BE2C (cell line): Measurements from ENCODE around the gene VPS35L.

Experiments used
- DNase-seq: peaks from one replicate; pipeline ENCODE4 v3.0.0-alpha.2; 2020
- H3K27me3 ChIP-seq: fragments of 250-450 bp; sonication (Bioruptor Pico); 2 replicates; pipeline ENCODE4 v1.5.1; 2020; ENCODE audit warnings: mild to moderate bottlenecking
- H3K36me3 ChIP-seq: fragments of 250-450 bp; sonication (Bioruptor Pico); 2 replicates; pipeline ENCODE4 v1.5.1; 2020; ENCODE audit warnings: mild to moderate bottlenecking
- H3K4me1 ChIP-seq: fragments of 250-450 bp; sonication (Bioruptor Pico); 2 replicates; pipeline ENCODE4 v1.5.1; 2020
- H3K4me3 ChIP-seq: 2 replicates; pipeline ENCODE4 v1.5.1; 2011; ENCODE audit warnings: low read depth, low read length
- H3K9me3 ChIP-seq: fragments of 250-450 bp; sonication (Bioruptor Pico); 2 replicates; pipeline ENCODE4 v1.5.1; 2020
- TF ChIP-seq, protein P1 (sequence below): IDR thresholded peaks from 2 replicates; pipeline ENCODE4 v1.5.1; 2012; ENCODE audit warnings: mild to moderate bottlenecking, low read depth, low read length

VPS35L gene

GRCh38 chr16:19645557-19645981 lies 90.1 kb downstream of the VPS35L start:
- Histone ChIP-seq H3K4me1 (peaks cover 3% of the 10 kb centered on the region; the same call in 1 of the 2 replicates), H3K4me3 (no peak overlapping the region), H3K27me3 (no peaks in the 10 kb centered on the region), H3K36me3 (peaks cover 8% of the 10 kb centered on the region), H3K9me3 (no peaks in the 10 kb centered on the region)
- TF ChIP-seq, protein P1, sequence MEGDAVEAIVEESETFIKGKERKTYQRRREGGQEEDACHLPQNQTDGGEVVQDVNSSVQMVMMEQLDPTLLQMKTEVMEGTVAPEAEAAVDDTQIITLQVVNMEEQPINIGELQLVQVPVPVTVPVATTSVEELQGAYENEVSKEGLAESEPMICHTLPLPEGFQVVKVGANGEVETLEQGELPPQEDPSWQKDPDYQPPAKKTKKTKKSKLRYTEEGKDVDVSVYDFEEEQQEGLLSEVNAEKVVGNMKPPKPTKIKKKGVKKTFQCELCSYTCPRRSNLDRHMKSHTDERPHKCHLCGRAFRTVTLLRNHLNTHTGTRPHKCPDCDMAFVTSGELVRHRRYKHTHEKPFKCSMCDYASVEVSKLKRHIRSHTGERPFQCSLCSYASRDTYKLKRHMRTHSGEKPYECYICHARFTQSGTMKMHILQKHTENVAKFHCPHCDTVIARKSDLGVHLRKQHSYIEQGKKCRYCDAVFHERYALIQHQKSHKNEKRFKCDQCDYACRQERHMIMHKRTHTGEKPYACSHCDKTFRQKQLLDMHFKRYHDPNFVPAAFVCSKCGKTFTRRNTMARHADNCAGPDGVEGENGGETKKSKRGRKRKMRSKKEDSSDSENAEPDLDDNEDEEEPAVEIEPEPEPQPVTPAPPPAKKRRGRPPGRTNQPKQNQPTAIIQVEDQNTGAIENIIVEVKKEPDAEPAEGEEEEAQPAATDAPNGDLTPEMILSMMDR, result no peak
- no peak for DNase-seq

DNA sequence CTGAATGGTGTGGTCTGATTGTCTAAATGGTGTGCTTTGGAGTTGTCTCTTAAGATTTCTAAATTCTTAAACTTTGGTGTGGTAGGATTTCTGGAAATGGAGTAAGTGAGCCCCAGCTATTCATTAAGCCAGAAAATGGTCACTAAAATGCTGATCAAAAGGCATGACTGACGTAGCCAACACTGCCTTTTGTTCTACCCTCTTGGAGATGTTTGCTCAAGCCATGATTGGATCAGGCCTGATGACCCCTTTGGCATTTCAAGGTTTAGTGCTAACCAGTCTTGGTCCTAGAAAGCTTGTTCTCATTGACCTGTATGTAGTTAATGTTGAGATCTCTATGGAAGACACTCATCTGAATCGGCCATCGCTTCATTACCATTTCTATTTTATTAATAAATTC lies 94.5 kb downstream of the VPS35L start:
- Histone ChIP-seq H3K9me3 (no peaks in the 10 kb centered on the region), H3K4me1 (peaks cover 3% of the 10 kb centered on the region; the same call in 1 of the 2 replicates), H3K36me3 (peaks cover 13% of the 10 kb centered on the region), H3K4me3 (no peak overlapping the region), H3K27me3 (no peaks in the 10 kb centered on the region)
- DNase-seq, result no peak
- TF ChIP-seq, protein P1, result no peak

- TF ChIP-seq, protein P1, result no peak
- Histone ChIP-seq H3K27me3 (no peaks in the 10 kb centered on the region), H3K36me3 (peaks cover 13% of the 10 kb centered on the region), H3K9me3 (no peaks in the 10 kb centered on the region), H3K4me3 (no peak overlapping the region), H3K4me1 (peaks cover 3% of the 10 kb centered on the region; the same call in 1 of the 2 replicates)
- no peak for DNase-seq
These were observed 98.6 kb downstream of the VPS35L start for GRCh38 chr16:19654147-19654546.

DNA sequence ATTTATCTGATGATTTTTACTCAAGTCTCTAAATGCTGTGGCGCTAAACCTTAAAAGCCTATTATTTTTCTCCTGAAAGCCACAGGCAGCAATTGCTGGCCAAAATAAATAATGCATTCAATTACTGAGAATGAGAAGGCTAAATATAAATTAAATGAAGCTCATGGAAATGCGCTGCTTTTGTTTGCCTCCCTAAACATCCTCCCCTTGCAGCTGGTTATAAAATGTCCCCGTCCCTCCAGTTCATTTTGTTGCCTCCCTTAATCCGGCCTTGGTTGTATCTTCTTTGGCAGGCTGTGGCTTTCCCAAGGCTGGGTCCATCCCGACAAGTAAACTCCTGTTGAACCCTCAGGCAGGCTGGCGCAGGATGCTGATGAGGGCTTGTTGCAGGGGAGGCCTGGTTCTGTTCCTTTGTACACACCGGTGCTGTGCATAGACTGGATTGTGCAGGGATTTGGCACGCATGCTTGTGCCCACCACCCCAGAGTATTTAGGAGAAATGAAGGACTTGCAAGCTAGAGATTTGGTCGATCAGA lies 99.8 kb downstream of the VPS35L start:
- Histone ChIP-seq H3K27me3 (no peaks in the 10 kb centered on the region), H3K9me3 (no peaks in the 10 kb centered on the region), H3K36me3 (peaks cover 13% of the 10 kb centered on the region), H3K4me3 (no peak overlapping the region), H3K4me1 (no peaks in the 10 kb centered on the region; the same call in 1 of the 2 replicates)
- no peak for DNase-seq
- TF ChIP-seq, protein P1, result no peak

DNA sequence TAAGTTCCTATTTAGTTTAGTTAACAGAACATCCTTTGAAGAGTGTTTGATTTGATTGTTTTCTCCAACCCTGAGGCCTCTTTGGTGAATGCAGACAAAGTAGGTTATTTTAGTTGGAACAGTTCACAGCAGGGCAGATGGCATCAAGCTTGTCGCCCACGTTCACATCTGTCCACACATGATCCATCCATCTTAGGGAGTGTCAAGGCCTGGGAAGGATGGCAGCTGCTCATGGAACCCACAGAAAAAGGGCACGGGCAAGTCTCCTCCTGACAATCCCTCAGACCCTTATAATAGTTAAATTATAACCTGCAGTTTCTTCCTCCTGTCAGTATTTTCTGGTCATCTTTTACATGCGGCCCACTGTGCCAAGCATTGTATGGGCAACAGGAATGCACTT lies 102.3 kb downstream of the VPS35L start:
- Histone ChIP-seq H3K27me3 (no peaks in the 10 kb centered on the region), H3K9me3 (no peaks in the 10 kb centered on the region), H3K4me3 (no peak overlapping the region), H3K4me1 (no peaks in the 10 kb centered on the region), H3K36me3 (peaks cover 5% of the 10 kb centered on the region)
- TF ChIP-seq, protein P1, result no peak
- DNase-seq, result no peak

- Histone ChIP-seq H3K27me3 (no peaks in the 10 kb centered on the region), H3K9me3 (no peaks in the 10 kb centered on the region), H3K36me3 (no peaks in the 10 kb centered on the region; the same call in 1 of the 2 replicates), H3K4me1 (no peaks in the 10 kb centered on the region), H3K4me3 (no peak overlapping the region)
- DNase-seq, result no peak
- TF ChIP-seq, protein P1, result no peak
These were observed 104.1 kb downstream of the VPS35L start for GRCh38 chr16:19659554-19659953.
